Midbrain (tissue), 1 donor: ENCODE data around the gene IQSEC1.

Experiments used
- DNase-seq: peaks from one replicate; lab custom pipeline; 2025; lab: John Stamatoyannopoulos, UW

IQSEC1 gene

DNA sequence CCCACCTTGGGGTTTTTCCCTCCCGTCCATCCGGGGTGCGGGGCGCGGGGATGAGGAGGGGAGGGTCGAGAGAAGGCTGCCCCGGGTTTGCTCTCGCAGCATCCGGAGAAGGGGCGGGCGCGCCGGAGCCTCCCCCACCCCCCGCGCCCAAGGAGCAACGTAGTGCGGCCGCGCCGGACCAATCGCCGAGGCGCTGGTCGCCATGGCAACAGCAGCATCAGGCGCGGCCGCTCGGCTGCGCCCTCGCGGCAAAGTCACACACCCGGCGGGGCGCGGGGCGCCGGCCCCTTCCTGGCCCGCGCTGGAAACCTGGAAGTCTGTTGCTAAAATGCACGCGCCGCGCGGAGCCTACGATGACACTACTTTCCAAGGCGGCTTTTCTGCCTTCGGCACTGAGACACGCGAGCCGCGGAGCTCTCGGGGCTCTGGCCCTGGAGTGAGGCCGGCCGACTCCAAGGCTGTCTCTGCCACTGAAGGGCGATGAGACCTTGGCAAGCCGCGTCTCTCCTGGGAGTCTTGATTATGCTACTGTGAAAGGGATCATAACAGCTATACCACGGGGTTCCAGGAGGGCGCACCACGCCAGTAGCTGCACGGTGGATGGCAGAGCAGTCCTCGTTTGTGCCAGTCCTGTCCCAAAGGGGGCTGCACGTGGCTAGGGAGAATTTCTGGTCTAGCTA is at the start of gene IQSEC1:
IQSEC1 (minus strand) TSS at position 104 of the 680 bp plus-strand sequence. CDS start 415 bp downstream, outside the sequence.
- DNase-seq = peak; percentile 82

- DNase-seq = no peak
These were observed 49.1 kb upstream of the IQSEC1 start for GRCh38 chr3:13122081-13123012.

DNA sequence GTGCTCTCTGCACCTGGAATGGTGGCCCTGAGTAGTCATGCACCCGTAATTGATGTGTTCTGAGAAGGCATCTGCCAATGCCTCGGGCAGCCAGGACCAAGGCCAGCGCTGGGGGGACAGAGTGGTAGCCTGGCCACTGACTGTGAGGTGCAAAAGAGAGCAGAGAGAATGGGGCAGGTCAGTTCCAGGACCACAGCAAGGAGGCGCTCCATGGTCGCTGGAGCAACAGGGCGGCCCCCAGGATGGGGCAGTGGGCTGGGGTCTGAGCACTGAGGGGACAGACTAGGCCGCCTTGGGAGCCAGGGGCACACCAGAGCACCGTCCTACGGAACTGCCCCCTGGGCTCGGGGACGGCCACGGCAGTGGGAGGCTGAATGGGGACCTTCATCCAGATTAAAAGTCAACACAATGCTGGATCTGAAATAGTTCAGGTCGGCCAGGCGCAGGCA is 48.3 kb upstream of the IQSEC1 start:
- DNase-seq = no peak

DNA sequence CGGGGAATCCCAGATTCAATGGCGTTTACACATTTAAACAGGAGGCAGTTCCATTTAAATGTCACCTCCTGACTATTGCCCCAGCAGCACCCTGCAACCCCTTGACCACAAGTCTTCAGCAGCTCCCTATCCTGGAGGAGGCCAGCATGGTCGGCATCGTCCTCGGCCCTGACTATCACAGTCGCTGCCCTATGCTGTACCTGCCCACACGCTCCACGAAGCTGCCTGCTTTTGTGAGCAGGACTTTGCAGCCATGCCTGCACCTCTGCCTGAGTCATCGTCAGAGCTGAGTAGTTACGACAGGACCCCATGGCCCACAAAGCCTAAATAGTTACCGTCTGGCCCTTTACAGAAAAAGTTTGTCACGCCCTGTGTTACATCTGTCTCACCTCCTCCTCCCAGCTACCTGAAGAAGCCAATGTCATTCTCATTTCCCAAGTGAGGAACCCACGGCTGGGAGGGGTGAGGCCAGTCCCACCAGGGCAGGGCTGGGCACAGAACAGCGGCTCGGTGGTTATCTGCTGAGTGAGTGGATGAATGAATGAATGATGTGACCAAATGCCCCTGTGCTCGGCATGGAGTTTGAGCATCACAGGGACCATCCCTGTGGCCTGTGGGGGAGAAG is 47.8 kb upstream of the IQSEC1 start:
- no peak for DNase-seq

DNA sequence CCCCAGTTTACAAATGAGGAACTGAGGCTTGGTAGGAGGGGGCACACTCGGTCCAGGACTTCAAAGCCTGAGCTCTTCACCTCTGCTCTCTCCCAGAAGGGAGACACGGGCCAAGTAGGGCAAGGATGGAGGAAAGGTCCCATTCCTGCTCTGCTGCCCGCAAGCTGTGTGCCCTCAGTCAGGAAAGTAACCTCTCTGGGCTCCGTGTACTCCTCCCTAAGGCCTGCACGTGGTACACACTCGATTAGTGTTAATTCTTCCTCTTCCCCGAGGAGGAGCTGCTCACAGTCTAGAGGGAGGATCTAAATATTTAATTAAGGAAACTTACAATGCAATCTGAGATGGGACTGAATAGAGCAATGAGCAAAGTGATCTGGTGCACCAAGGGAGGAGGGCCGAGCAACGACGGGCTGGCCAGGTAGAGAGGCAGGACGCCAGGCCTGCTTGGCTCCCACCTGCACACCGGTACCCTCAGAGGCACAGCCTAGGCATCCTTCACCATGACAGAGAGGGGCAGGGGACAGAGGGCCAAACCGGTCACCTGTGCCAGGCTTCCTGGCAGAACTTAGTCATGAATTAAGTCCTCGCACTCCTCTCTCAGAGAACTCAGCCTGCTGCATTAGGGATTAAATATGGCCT is 47.2 kb upstream of the IQSEC1 start:
- no peak for DNase-seq

- DNase-seq = no peak
These were observed 46.4 kb upstream of the IQSEC1 start for GRCh38 chr3:13119471-13120220.

DNA sequence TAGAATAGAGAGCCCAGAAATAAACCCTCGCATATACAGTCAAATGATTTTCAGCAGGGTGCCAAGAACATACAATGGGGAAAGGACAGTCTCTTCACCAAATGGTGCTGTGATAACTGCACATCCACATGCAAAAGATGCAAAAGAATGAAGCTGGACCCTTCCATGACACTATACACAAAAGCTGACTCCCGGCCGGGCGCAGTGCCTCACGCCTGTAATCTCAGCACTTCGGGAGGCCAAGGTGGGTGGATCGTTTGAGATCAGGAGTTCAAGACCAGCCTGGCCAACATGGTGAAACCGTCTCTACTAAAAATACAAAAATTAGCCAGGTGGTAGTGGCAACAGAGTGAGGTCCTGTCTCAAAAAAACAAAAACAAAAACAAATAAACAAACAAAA is 43.2 kb upstream of the IQSEC1 start:
- DNase-seq = no peak

DNA sequence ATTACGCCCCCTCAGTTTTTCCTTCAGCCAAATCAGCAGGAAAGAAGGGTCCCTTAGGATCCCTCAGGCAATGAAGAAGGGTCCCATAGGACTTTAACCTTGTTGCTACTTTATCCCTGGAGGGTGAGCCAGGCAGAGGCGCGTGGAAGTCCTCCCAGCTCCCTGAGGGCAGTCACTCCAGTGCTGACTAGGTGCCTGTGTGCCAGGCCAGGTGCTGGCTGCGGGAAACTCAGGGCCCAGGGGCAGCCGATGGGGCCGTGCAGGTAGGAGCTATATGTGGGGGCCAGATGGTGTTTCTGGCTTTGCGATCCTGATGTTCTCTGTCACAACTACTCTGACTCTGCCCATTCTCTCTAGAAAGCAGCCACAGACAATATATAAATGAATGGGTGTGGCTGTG is 42.8 kb upstream of the IQSEC1 start:
- no peak for DNase-seq

DNA sequence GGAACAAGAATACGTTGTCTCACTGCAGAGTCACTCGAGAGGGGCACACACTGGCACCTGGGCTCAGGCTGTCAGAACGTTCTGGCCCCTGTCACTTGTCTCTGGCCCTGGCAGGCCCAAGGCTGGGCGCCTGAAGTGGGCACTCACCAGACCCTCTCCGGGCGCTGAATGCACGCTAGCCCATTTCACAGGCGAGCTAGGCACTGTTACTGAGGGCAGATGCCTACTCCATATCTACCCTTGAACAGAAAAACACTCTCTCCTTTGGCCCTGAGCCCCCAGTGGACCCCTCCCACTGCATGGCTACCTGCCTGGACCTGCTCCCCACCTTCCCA is 42.3 kb upstream of the IQSEC1 start:
- DNase-seq = no peak

DNA sequence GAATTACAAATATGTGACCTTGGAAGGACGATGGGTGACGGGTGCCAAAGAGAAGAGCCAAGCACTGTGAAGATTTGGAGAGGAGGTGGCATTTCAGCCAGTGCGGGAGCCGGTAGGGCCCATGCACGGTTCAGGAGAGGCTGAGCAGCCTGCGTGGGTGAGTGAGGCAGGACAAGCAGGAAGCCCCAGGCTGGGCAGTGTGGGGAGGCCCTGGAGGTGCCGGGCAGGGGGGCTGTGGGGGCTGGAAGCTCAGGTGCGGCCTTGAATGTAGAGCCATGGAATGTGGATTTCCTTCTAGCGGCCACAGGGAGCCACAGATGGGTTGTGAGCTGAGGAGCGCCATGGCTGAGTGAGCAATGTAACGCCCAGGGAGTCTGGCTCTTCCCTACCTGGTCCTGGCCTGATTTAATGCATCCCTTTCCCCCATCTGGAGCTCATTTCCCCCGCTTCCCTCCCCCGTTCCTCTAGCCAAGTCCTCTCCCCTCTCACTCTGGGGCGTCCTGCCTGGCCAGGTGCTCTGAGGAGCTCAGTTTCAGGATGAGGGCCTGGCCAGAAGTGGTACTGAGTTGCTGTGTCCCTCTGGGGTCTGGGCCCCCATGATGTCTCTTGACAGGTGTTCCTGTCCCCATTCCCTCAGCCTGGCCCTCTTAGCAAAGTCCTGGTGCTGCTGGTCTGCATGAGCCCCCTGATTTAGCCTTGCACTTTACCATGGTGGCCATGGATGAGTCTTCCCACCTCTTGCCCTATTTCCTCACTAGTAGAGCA is 41.8 kb upstream of the IQSEC1 start:
- DNase-seq = no peak

DNA sequence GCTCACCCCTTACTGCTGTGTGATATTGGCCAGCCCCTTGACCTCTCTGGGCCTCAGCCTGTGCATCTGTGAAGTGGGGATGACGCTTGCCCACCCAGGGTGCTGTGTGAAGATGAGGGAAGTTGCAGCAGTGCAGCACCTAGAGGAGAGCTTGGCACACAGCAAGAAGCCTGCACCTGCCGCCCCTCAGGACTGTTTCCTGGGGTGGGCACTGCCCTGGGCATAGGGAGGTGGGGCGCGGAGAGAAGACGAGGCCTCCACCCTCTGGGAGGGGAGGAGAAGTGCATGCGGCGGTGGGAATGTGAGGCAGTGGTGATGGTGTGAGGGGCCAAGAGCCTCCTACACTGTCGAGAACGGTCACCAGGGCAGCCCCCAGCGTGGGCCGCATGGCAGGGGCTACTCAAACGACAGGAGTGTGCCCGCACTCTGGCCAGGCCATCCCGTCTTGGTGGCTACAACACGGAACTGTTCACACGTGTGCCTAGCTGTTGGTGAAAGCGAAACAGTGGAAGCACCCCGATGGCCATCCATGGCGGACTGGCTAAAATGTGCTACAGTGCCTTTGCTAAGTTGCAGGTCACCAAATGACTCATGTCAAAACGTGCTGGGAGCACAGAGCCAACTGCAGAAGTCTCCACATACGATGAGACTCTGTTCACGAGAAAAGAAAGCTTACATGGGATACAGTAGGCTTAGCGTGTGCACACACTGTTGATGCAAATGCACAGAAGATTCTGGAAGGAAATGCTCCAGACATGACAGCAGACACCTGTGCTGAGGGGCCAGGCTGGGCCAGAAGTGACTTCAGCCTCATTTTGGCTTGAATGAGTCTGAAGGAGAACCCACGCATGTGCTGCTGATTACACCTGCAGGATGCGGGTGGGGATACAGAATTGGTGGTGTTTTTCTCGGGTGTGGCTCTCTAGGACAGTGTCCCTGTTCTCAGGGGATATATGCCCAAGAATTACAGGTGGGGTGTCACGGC is 40.4 kb upstream of the IQSEC1 start:
- no peak for DNase-seq

DNA sequence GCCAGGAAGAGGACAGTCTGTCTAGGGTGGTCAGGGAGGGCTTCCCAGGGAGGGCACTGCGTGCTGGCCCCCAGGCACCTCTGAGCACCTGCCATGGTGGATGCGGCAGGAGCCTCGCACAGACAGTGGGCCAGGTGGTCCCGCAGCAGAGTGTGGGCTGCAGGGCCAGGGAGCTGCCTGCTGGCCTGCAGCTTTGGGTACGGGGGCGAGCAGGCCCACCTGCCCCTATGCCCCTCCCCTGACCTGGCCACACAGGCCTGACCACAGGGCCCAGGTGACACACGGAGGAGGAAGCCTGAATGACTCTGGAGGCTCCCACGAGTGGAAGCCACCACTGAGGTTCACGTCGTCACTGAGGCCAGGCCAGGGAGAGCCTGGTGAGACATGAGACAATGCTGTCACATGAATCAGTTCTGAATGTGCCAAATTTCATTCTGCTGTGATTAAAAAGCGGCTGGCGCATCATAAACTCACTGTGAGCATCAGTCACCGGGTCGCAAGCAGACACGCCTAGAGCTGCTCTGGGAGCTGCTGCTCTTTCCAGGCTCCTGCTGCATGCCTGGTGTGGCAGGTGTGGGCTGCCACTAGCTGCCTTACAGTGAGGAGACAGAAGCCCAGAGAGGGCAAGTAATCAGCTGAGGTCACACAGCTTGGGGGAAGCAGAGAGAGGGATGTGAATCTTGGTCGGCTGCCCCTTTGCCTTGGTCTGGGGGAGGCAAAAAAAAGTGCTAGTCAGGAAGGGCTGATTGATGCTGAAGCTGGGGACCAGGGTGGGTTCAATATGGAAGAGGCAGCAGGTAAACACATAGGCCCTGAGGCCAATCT is 39.5 kb upstream of the IQSEC1 start:
- no peak for DNase-seq

DNA sequence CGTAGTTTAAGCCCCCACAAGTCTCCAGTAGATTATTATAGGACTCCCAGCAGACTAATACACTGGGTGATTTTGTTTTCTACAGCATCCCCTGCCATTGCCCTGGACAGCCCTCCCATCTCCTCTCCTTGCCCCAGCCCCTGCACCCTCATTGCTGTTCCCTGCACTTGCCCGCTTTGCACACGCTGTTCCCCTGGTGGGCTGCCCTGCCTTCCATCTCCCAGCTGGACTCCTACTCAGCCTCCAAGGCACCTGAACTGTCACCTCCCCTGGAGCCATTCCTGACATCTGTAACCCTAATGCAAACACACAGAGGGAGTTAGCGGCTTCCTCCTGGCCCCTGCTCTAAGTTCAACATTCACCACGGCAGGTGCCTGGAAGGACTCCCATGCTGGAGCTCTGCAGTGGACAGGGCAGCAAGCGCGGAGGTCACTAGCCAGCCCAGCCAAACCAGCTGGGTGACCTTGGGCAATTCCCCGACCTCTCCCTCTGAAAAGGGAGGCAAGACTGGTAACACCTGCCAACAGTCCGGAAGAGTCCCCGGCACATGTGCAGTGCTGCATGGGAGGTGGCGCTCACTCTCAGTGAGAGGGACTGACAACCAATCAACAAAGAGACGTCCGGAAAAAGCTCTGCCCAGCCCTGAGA is 38.8 kb upstream of the IQSEC1 start:
- no peak for DNase-seq

DNA sequence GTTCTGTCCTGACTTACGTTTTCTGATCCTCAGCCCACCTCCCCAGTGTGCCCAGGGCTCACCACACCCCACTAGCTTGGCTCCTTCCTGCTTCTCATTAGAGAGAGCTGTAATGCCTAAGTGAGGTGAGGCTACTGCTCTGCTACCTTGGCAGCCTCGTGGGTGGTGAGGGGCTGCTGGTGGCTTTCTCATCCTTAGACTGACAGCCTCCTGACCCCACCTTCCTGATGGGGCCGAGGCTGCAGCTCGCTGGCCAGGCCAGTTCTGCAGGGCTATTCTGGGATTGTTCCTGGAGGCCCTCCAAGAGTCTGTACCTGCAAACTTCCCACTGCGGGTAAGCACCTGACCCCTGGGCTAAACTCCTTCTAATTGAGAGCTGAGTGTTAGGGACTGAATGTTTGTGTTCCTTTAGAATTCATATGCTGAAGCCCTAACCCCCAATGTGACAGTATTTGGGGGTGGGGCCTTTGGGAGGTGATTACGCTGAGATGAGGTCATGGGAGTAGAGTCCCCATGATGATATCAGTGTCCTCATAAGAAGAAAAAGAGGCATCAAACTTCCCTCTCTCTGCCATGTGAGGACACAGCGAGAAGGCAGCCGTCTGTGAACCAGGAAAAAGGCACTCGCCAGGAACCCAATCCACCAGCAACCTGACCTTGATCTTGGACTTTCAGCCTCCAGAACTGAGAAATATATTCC is 38.1 kb upstream of the IQSEC1 start:
- DNase-seq = no peak

- DNase-seq = no peak
These were observed 37.5 kb upstream of the IQSEC1 start for GRCh38 chr3:13110678-13111116.

- no peak for DNase-seq
These were observed 36.3 kb upstream of the IQSEC1 start for GRCh38 chr3:13109516-13109915.

GRCh38 chr3:13108861-13109260 is 35.6 kb upstream of the IQSEC1 start:
- no peak for DNase-seq
